HEK293 (cell line): Measurements from ENCODE around the gene ISM2.

Experiments used
- BCL11B ChIP-seq: fragments of 450-650 bp; formaldehyde crosslinking; IDR thresholded peaks from 2 replicates; pipeline ENCODE4 v1.5.1; 2016; ENCODE audit warnings: low read depth, missing biosample characterization, missing genetic modification characterization
- FEZF1 ChIP-seq: fragments of 450-650 bp; formaldehyde crosslinking; IDR thresholded peaks from 2 replicates; pipeline ENCODE4 v1.5.1; 2016; ENCODE audit warnings: missing biosample characterization, missing genetic modification characterization
- GFI1B ChIP-seq: fragments of 450-650 bp; formaldehyde crosslinking; IDR thresholded peaks from 2 replicates; pipeline ENCODE4 v1.5.1; 2016; ENCODE audit warnings: missing biosample characterization, missing genetic modification characterization
- GLI4 ChIP-seq: fragments of 450-650 bp; formaldehyde crosslinking; IDR thresholded peaks from 2 replicates; pipeline ENCODE4 v1.5.1; 2016; ENCODE audit warnings: missing biosample characterization, missing genetic modification characterization
- HOXC10 ChIP-seq: sonication (generic); formaldehyde crosslinking; IDR thresholded peaks from 2 replicates; pipeline ENCODE4 v1.8.1; 2023; ENCODE audit warnings: mild to moderate bottlenecking, missing genetic modification reagents
- HOXD13 ChIP-seq: sonication (generic); formaldehyde crosslinking; IDR thresholded peaks from 2 replicates; pipeline ENCODE4 v1.8.0; 2022; ENCODE audit warnings: missing genetic modification reagents, borderline replicate concordance
- KLF10 ChIP-seq: fragments of 450-650 bp; IDR thresholded peaks from 2 replicates; pipeline ENCODE4 v1.5.1; 2018; ENCODE audit warnings: missing biosample characterization, mild to moderate bottlenecking, missing genetic modification characterization
- KLF7 ChIP-seq: fragments of 450-650 bp; formaldehyde crosslinking; IDR thresholded peaks from 2 replicates; pipeline ENCODE4 v1.5.1; 2016; ENCODE audit warnings: missing biosample characterization, missing genetic modification characterization, borderline replicate concordance
- KLF8 ChIP-seq: fragments of 450-650 bp; formaldehyde crosslinking; IDR thresholded peaks from 2 replicates; pipeline ENCODE4 v1.5.1; 2016; ENCODE audit warnings: missing biosample characterization, missing genetic modification characterization
- KLF9 ChIP-seq: fragments of 450-650 bp; formaldehyde crosslinking; IDR thresholded peaks from 2 replicates; pipeline ENCODE4 v1.5.1; 2016; ENCODE audit warnings: missing biosample characterization, missing genetic modification characterization, low read depth
- MEIS1 ChIP-seq: sonication (generic); formaldehyde crosslinking; IDR thresholded peaks from 2 replicates; pipeline ENCODE4 v1.8.1; 2022; ENCODE audit warnings: missing genetic modification reagents, mild to moderate bottlenecking, borderline replicate concordance
- OSR2 ChIP-seq: fragments of 450-650 bp; formaldehyde crosslinking; IDR thresholded peaks from 2 replicates; pipeline ENCODE4 v1.5.1; 2016; ENCODE audit warnings: missing biosample characterization, missing genetic modification characterization
- SP7 ChIP-seq: fragments of 450-650 bp; formaldehyde crosslinking; IDR thresholded peaks from 2 replicates; pipeline ENCODE4 v1.5.1; 2016; ENCODE audit warnings: missing biosample characterization, missing genetic modification characterization
- WT1 ChIP-seq: fragments of 450-650 bp; formaldehyde crosslinking; IDR thresholded peaks from 2 replicates; pipeline ENCODE4 v1.5.1; 2016; ENCODE audit warnings: missing biosample characterization, missing genetic modification characterization
- ZNF132 ChIP-seq: fragments of 450-650 bp; formaldehyde crosslinking; IDR thresholded peaks from 2 replicates; pipeline ENCODE4 v1.5.1; 2017; ENCODE audit warnings: missing biosample characterization, missing genetic modification characterization, borderline replicate concordance
- ZNF16 ChIP-seq: fragments of 450-650 bp; formaldehyde crosslinking; IDR thresholded peaks from 2 replicates; pipeline ENCODE4 v1.5.1; 2016; ENCODE audit warnings: low read depth, missing biosample characterization, missing genetic modification characterization
- ZNF24 ChIP-seq: fragments of 450-650 bp; formaldehyde crosslinking; IDR thresholded peaks from 2 replicates; pipeline ENCODE4 v1.5.1; 2016; ENCODE audit warnings: missing biosample characterization, missing genetic modification characterization
- ZNF416 ChIP-seq: fragments of 450-650 bp; formaldehyde crosslinking; IDR thresholded peaks from 2 replicates; pipeline ENCODE4 v1.5.1; 2016; ENCODE audit warnings: missing biosample characterization, missing genetic modification characterization
- ZNF501 ChIP-seq: fragments of 450-650 bp; formaldehyde crosslinking; IDR thresholded peaks from 2 replicates; pipeline ENCODE4 v1.5.1; 2016; ENCODE audit warnings: missing biosample characterization, missing genetic modification characterization
- ZNF514 ChIP-seq: fragments of 450-650 bp; formaldehyde crosslinking; IDR thresholded peaks from 2 replicates; pipeline ENCODE4 v1.5.1; 2016; ENCODE audit warnings: missing biosample characterization, missing genetic modification characterization
- ZNF530 ChIP-seq: fragments of 450-650 bp; formaldehyde crosslinking; IDR thresholded peaks from 2 replicates; pipeline ENCODE4 v1.5.1; 2016; ENCODE audit warnings: low read depth, missing biosample characterization, missing genetic modification characterization
- ZNF558 ChIP-seq: fragments of 450-650 bp; formaldehyde crosslinking; IDR thresholded peaks from 2 replicates; pipeline ENCODE4 v1.5.1; 2016; ENCODE audit warnings: missing biosample characterization, missing genetic modification characterization
- ZNF660 ChIP-seq: fragments of 450-650 bp; IDR thresholded peaks from 2 replicates; pipeline ENCODE4 v1.5.1; 2018; ENCODE audit warnings: missing biosample characterization, mild to moderate bottlenecking, missing genetic modification characterization
- ZNF701 ChIP-seq: fragments of 450-650 bp; formaldehyde crosslinking; IDR thresholded peaks from 2 replicates; pipeline ENCODE4 v1.5.1; 2016; ENCODE audit warnings: missing biosample characterization, missing genetic modification characterization
- ZNF777 ChIP-seq: fragments of 450-650 bp; formaldehyde crosslinking; IDR thresholded peaks from 2 replicates; pipeline ENCODE4 v1.5.1; 2017; ENCODE audit warnings: missing biosample characterization, missing genetic modification characterization, borderline replicate concordance
- ZNF837 ChIP-seq: fragments of 450-650 bp; formaldehyde crosslinking; IDR thresholded peaks from 2 replicates; pipeline ENCODE4 v1.5.1; 2016; ENCODE audit warnings: missing biosample characterization, missing genetic modification characterization
- ZNF843 ChIP-seq: fragments of 450-650 bp; formaldehyde crosslinking; IDR thresholded peaks from 2 replicates; pipeline ENCODE4 v1.5.1; 2016; ENCODE audit warnings: missing biosample characterization, missing genetic modification characterization
- ZSCAN16 ChIP-seq: fragments of 450-650 bp; formaldehyde crosslinking; IDR thresholded peaks from 2 replicates; pipeline ENCODE4 v1.5.1; 2016; ENCODE audit warnings: missing biosample characterization, missing genetic modification characterization
- TF ChIP-seq, protein P1 (sequence below): fragments of 450-650 bp; formaldehyde crosslinking; IDR thresholded peaks from 2 replicates; pipeline ENCODE4 v1.5.1; 2016; ENCODE audit warnings: missing biosample characterization, missing genetic modification characterization
- TF ChIP-seq, protein P2 (sequence below): fragments of 450-650 bp; formaldehyde crosslinking; IDR thresholded peaks from 2 replicates; pipeline ENCODE4 v1.5.1; 2016; ENCODE audit warnings: missing biosample characterization, missing genetic modification characterization
- TF ChIP-seq, protein P3 (sequence below): fragments of 450-650 bp; formaldehyde crosslinking; IDR thresholded peaks from 2 replicates; pipeline ENCODE4 v1.5.1; 2016; ENCODE audit warnings: missing biosample characterization, missing genetic modification characterization
- TF ChIP-seq, protein P4 (sequence below): fragments of 450-650 bp; formaldehyde crosslinking; IDR thresholded peaks from 2 replicates; pipeline ENCODE4 v1.5.1; 2016; ENCODE audit warnings: missing biosample characterization, missing genetic modification characterization, borderline replicate concordance

Gene ISM2

DNA sequence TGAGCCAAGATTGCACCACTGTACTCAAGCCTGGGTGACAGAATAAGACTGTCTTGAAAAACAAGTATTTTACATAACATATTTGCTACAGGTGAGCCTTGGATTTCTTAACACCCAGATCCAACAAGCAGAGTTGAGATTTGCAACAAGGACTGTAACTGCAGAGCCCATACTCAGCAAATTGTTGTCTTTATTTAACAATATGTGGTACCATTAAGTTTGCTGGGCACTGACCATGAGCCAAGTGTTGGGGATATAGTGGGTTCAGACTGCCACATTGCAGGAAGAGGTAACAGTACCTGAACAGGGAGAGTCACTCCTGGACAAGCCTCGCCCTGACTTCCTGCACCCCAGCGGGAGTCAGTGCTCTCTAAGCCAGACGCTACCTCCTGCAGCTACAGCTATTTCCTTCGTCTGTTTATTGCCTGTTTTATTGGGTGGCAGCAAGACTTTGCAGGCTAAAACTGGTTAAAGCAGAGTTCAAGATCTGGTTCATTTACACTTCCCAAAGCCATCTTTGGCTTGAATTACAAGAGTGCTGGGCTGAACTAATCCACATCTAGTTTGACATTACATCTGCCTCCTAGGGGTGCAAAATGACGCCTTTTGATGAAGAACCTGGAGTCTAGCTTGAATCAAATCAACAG lies 28.3 kb downstream of the ISM2 start (continued):
- TF ChIP-seq HOXD13 (CRISPR knock-in tag) (no peak), MEIS1 (no peak), ZNF416 (tag by site-specific recombination) (no peak), WT1 (tag by site-specific recombination) (0 out of 2 replicates have a peak, but pooled peaks have one; percentile 31), ZNF777 (tag by site-specific recombination) (no peak), KLF10 (tag by site-specific recombination) (no peak), ZSCAN16 (tag by site-specific recombination) (no peak), ZNF660 (tag by site-specific recombination) (no peak), FEZF1 (tag by site-specific recombination) (peak; percentile 79), ZNF514 (tag by site-specific recombination) (no peak), ZNF837 (tag by site-specific recombination) (no peak), KLF8 (tag by site-specific recombination) (no peak), BCL11B (no peak), GLI4 (tag by site-specific recombination) (no peak), ZNF24 (no peak; the same call in 1 of the 2 replicates), GFI1B (tag by site-specific recombination) (no peak), KLF9 (tag by site-specific recombination) (no peak), ZNF501 (tag by site-specific recombination) (no peak), ZNF843 (tag by site-specific recombination) (peak; percentile 75), ZNF701 (tag by site-specific recombination) (no peak), OSR2 (tag by site-specific recombination) (peak; percentile 88), ZNF530 (no peak), ZNF16 (tag by site-specific recombination) (no peak), SP7 (tag by site-specific recombination) (no peak), KLF7 (tag by site-specific recombination) (no peak; the same call in 1 of the 2 replicates), HOXC10 (CRISPR knock-in tag) (no peak), ZNF558 (tag by site-specific recombination) (no peak), ZNF132 (tag by site-specific recombination) (no peak)
- TF ChIP-seq, protein P1, sequence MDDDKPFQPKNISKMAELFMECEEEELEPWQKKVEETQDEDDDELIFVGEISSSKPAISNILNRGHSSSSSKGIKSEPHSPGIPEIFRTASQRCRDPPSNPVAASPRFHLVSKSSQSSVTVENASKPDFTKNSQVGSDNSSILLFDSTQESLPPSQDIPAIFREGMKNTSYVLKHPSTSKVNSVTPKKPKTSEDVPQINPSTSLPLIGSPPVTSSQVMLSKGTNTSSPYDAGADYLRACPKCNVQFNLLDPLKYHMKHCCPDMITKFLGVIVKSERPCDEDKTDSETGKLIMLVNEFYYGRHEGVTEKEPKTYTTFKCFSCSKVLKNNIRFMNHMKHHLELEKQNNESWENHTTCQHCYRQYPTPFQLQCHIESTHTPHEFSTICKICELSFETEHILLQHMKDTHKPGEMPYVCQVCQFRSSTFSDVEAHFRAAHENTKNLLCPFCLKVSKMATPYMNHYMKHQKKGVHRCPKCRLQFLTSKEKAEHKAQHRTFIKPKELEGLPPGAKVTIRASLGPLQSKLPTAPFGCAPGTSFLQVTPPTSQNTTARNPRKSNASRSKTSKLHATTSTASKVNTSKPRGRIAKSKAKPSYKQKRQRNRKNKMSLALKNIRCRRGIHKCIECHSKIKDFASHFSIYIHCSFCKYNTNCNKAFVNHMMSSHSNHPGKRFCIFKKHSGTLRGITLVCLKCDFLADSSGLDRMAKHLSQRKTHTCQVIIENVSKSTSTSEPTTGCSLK (tag by site-specific recombination) = no peak
- TF ChIP-seq, protein P2, sequence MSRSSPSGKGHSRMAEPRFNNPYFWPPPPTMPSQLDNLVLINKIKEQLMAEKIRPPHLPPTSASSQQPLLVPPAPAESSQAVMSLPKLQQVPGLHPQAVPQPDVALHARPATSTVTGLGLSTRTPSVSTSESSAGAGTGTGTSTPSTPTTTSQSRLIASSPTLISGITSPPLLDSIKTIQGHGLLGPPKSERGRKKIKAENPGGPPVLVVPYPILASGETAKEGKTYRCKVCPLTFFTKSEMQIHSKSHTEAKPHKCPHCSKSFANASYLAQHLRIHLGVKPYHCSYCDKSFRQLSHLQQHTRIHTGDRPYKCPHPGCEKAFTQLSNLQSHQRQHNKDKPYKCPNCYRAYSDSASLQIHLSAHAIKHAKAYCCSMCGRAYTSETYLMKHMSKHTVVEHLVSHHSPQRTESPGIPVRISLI (tag by site-specific recombination) = no peak
- TF ChIP-seq, protein P3, sequence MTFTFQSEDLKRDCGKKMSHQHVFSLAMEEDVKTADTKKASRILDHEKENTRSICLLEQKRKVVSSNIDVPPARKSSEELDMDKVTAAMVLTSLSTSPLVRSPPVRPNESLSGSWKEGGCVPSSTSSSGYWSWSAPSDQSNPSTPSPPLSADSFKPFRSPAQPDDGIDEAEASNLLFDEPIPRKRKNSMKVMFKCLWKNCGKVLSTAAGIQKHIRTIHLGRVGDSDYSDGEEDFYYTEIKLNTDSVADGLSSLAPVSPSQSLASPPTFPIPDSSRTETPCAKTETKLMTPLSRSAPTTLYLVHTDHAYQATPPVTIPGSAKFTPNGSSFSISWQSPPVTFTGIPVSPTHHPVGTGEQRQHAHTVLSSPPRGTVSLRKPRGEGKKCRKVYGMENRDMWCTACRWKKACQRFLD (tag by site-specific recombination) = no peak
- TF ChIP-seq, protein P4, sequence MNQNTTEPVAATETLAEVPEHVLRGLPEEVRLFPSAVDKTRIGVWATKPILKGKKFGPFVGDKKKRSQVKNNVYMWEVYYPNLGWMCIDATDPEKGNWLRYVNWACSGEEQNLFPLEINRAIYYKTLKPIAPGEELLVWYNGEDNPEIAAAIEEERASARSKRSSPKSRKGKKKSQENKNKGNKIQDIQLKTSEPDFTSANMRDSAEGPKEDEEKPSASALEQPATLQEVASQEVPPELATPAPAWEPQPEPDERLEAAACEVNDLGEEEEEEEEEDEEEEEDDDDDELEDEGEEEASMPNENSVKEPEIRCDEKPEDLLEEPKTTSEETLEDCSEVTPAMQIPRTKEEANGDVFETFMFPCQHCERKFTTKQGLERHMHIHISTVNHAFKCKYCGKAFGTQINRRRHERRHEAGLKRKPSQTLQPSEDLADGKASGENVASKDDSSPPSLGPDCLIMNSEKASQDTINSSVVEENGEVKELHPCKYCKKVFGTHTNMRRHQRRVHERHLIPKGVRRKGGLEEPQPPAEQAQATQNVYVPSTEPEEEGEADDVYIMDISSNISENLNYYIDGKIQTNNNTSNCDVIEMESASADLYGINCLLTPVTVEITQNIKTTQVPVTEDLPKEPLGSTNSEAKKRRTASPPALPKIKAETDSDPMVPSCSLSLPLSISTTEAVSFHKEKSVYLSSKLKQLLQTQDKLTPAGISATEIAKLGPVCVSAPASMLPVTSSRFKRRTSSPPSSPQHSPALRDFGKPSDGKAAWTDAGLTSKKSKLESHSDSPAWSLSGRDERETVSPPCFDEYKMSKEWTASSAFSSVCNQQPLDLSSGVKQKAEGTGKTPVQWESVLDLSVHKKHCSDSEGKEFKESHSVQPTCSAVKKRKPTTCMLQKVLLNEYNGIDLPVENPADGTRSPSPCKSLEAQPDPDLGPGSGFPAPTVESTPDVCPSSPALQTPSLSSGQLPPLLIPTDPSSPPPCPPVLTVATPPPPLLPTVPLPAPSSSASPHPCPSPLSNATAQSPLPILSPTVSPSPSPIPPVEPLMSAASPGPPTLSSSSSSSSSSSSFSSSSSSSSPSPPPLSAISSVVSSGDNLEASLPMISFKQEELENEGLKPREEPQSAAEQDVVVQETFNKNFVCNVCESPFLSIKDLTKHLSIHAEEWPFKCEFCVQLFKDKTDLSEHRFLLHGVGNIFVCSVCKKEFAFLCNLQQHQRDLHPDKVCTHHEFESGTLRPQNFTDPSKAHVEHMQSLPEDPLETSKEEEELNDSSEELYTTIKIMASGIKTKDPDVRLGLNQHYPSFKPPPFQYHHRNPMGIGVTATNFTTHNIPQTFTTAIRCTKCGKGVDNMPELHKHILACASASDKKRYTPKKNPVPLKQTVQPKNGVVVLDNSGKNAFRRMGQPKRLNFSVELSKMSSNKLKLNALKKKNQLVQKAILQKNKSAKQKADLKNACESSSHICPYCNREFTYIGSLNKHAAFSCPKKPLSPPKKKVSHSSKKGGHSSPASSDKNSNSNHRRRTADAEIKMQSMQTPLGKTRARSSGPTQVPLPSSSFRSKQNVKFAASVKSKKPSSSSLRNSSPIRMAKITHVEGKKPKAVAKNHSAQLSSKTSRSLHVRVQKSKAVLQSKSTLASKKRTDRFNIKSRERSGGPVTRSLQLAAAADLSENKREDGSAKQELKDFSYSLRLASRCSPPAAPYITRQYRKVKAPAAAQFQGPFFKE (tag by site-specific recombination) = no peak
